Spinal cord (tissue), 10 donors: Measurements from ENCODE around the gene APOA4. TPM values are rescaled to one million over a fixed set of nuclear protein-coding genes. Genes with fewer than 3 reads are reported as not detected.

Experiments used
- DNase-seq, 6 donors: peaks; one replicate each; pipeline versions ENCODE4 v3.0.0 to v3.0.0-alpha.2; 2013 to 2015; ENCODE audit warnings: low spot score in 6 of 6, low read depth in 4 of 6
- H3K27ac ChIP-seq: one replicate; pipeline ENCODE4 v1.5.1; 2013; ENCODE audit warnings: low read depth, low read length, control low read depth
- H3K27me3 ChIP-seq: one replicate; pipeline ENCODE4 v1.6.1; 2013; ENCODE audit warnings: low read length; ENCODE audit not compliant: control insufficient read depth, insufficient read depth
- H3K36me3 ChIP-seq: one replicate; pipeline ENCODE4 v1.6.1; 2013; ENCODE audit warnings: low read length; ENCODE audit not compliant: control insufficient read depth, insufficient read depth
- H3K4me1 ChIP-seq: one replicate; pipeline ENCODE4 v1.6.1; 2013; ENCODE audit warnings: low read length; ENCODE audit not compliant: control insufficient read depth, insufficient read depth
- H3K4me3 ChIP-seq: one replicate; pipeline ENCODE4 v1.5.1; 2013; ENCODE audit warnings: low read depth, low read length, control low read depth
- H3K9me3 ChIP-seq: one replicate; pipeline ENCODE4 v1.6.1; 2013; ENCODE audit warnings: low read length; ENCODE audit not compliant: control insufficient read depth, insufficient read depth
- WGBS: methylation state at CpG from one replicate; pipeline ENCODE4 v1.1.5; 2013; ENCODE audit warnings: missing lambda C conversion rate; ENCODE audit not compliant: insufficient coverage; 5-methylcytosine and 5-hydroxymethylcytosine counted together
- polyA plus RNA-seq, 2 donors: library from polyadenylated mRNA; unstranded; fragments of 120-200 nt; gene quantifications; one replicate each; pipeline ENCODE4 v1.2.1, GENCODE V29; 2013; ENCODE audit not compliant: insufficient read length in 2 of 2
- total RNA-seq, 2 donors: library from RNA; depleted of rRNA in 1 of 2; stranded (reverse); fragments of 120-200 nt in 1 of 2; fragments of >200 nt in 1 of 2; gene quantifications; one replicate each; pipeline versions ENCODE4 v1.2.3 to v1.2.4, GENCODE V29; 2013 to 2014
- donor health status: healthy.

The APOA4 gene
- total and polyA plus RNA-seq, 4 donors, result not detected

- DNase-seq, result no peak
- Histone ChIP-seq H3K4me1 (no peaks in the 10 kb centered on the region), H3K27ac (no peak overlapping the region), H3K36me3 (peaks cover 64% of the 10 kb centered on the region), H3K9me3 (no peaks in the 10 kb centered on the region), H3K27me3 (no peaks in the 10 kb centered on the region), H3K4me3 (no peak overlapping the region)
- 100% methylated on average over 1 of the region's 3 CpGs for WGBS
These were observed 39.8 kb upstream of the APOA4 start for GRCh38 chr11:116862951-116863350.

DNA sequence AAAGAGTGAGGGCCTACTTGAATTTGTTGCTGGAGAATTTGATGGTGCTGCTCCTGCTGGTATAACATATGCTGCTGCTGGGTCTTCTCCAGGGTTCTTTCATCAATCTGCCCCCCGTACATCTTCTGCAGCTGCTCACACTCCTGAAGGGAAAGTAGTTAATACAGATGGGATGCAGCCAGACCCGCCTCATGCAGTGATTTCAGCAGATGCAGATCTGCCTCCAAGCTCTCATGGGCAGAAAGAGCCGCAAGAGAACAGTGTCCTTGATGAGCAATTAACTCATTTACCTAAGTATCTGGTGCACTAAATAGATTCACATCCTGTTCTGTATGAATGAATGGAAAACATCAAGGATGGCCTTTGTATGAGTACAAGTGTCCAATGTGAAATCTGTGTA is 39.1 kb upstream of the APOA4 start:
- no CpG with 5 or more reads among the region's 3 CpGs for WGBS
- H3K27ac ChIP-seq, result no peak overlapping the region
- H3K27me3 ChIP-seq, result no peaks in the 10 kb centered on the region
- H3K4me1 ChIP-seq, result no peaks in the 10 kb centered on the region
- DNase-seq, result peak in 2 of 6 donors; percentile 59 to 70
- no peak overlapping the region for H3K4me3 ChIP-seq
- H3K9me3 ChIP-seq, result no peaks in the 10 kb centered on the region
- peaks cover 63% of the 10 kb centered on the region for H3K36me3 ChIP-seq

DNA sequence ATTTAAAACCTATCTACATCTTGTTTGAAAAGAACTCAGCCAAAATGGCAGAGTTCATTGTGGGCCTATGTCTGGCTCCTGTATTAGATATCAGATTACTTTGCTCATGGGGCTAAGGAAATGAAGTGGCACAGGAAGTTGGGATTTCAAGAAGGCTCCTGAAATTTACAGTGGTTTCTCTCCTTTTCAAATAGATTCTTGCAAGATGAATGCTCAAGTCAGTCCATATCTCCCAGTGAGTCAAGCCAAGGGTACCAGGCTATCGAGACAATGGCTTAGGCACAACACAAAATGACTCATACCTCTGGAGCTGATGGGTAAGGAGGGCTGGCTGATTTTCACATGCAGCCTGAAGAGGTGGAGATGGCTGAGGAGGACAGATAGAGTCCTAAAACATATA is 38.4 kb upstream of the APOA4 start:
- Histone ChIP-seq H3K9me3 (no peaks in the 10 kb centered on the region), H3K4me3 (no peak overlapping the region), H3K36me3 (peaks cover 65% of the 10 kb centered on the region), H3K27ac (no peak overlapping the region), H3K27me3 (no peaks in the 10 kb centered on the region), H3K4me1 (no peaks in the 10 kb centered on the region)
- WGBS, result 100% methylated on average over 1 of the region's 1 CpG
- DNase-seq, result no peak

- WGBS, result no CpG with 5 or more reads among the region's 6 CpGs
- H3K4me1 ChIP-seq, result no peaks in the 10 kb centered on the region
- no peaks in the 10 kb centered on the region for H3K27me3 ChIP-seq
- H3K27ac ChIP-seq, result no peak overlapping the region
- no peaks in the 10 kb centered on the region for H3K9me3 ChIP-seq
- no peak for DNase-seq
- peaks cover 64% of the 10 kb centered on the region for H3K36me3 ChIP-seq
- H3K4me3 ChIP-seq, result no peak overlapping the region
These were observed 37.2 kb upstream of the APOA4 start for GRCh38 chr11:116860303-116860702.

DNA sequence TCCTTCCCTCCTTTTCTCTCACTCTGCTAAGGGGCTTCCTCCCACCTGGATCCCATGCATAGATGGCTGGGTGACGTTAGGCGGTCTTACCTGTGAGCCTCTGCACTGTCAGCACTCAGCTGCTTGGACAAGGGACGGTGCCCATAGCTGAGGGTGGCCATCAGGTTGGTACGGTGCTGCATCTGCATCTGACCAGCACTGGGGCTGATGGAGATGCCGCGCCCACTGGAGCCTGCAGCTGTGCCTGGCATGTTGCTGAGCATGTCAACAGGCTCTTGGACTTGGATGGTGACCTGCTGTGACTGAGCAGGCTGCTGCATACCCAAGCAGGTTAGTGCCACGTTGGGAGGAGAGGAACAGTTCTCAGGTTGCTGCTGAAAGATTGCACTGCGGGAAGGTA is 36.1 kb upstream of the APOA4 start:
- H3K9me3 ChIP-seq, result no peaks in the 10 kb centered on the region
- no peaks in the 10 kb centered on the region for H3K4me1 ChIP-seq
- no peak for DNase-seq
- WGBS, result 91% methylated on average over 8 of the region's 8 CpGs
- no peak overlapping the region for H3K27ac ChIP-seq
- no peak overlapping the region for H3K4me3 ChIP-seq
- H3K27me3 ChIP-seq, result no peaks in the 10 kb centered on the region
- H3K36me3 ChIP-seq, result peaks cover 66% of the 10 kb centered on the region

DNA sequence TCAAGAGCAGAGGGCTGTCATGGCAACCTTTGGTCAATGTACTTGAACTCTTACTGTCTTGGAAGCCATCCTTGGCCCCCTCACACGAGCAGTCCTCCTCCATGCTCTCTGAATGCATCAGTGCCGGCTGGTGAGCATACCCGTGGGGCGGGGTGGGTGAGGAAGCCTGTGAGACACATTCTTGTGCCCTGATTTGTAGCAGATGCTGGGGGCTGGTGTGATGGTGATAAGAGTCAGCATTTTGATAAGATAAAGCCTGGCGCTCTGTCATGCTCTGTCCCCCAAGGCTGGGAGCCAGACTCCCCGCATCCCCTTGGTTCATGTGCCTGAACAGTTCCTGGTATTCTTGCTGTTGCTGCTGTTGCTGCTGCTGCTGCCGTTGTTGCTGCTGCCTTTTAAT is 34.8 kb upstream of the APOA4 start:
- Histone ChIP-seq H3K36me3 (peaks cover 59% of the 10 kb centered on the region), H3K9me3 (no peaks in the 10 kb centered on the region), H3K4me3 (no peak overlapping the region), H3K4me1 (no peaks in the 10 kb centered on the region), H3K27me3 (no peaks in the 10 kb centered on the region), H3K27ac (no peak overlapping the region)
- WGBS, result 90% methylated on average over 7 of the region's 7 CpGs
- no peak for DNase-seq

DNA sequence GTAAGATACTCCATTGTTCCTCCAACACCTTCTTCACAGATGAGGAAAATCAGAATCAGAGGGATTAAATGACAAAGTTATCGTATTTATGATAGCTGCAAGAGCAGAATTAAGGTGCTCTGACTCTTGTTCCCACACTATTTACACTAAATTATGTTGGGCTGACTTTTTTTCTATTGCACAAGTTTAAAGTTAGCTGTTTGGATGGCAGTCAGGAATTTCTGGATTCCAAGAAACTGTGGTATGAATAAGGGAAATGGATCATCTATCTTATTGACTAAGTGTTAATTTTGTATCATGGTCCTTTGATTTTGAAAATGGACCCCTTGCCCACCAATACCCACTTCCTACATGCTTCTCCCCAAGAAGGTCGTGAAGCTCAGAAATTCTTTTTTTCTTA is 34.2 kb upstream of the APOA4 start:
- peaks cover under 1% of the 10 kb centered on the region for H3K4me1 ChIP-seq
- H3K27ac ChIP-seq, result no peak overlapping the region
- H3K27me3 ChIP-seq, result no peaks in the 10 kb centered on the region
- H3K36me3 ChIP-seq, result peaks cover 54% of the 10 kb centered on the region
- no peak overlapping the region for H3K4me3 ChIP-seq
- H3K9me3 ChIP-seq, result no peaks in the 10 kb centered on the region
- no peak for DNase-seq
- no CpG with 5 or more reads among the region's 2 CpGs for WGBS

GRCh38 chr11:116856423-116856822 is 33.3 kb upstream of the APOA4 start:
- Histone ChIP-seq H3K36me3 (peaks cover 46% of the 10 kb centered on the region), H3K9me3 (no peaks in the 10 kb centered on the region), H3K27ac (no peak overlapping the region), H3K27me3 (no peaks in the 10 kb centered on the region), H3K4me1 (peaks cover 4% of the 10 kb centered on the region), H3K4me3 (no peak overlapping the region)
- 89% methylated on average over 5 of the region's 5 CpGs for WGBS
- DNase-seq, result no peak

- 87% methylated on average over 5 of the region's 7 CpGs for WGBS
- H3K36me3 ChIP-seq, result peaks cover 41% of the 10 kb centered on the region
- H3K9me3 ChIP-seq, result no peaks in the 10 kb centered on the region
- no peaks in the 10 kb centered on the region for H3K27me3 ChIP-seq
- DNase-seq, result no peak
- H3K4me1 ChIP-seq, result peaks cover 4% of the 10 kb centered on the region
- H3K4me3 ChIP-seq, result no peak overlapping the region
- H3K27ac ChIP-seq, result no peak overlapping the region
These were observed 32.3 kb upstream of the APOA4 start for GRCh38 chr11:116855413-116855812.

DNA sequence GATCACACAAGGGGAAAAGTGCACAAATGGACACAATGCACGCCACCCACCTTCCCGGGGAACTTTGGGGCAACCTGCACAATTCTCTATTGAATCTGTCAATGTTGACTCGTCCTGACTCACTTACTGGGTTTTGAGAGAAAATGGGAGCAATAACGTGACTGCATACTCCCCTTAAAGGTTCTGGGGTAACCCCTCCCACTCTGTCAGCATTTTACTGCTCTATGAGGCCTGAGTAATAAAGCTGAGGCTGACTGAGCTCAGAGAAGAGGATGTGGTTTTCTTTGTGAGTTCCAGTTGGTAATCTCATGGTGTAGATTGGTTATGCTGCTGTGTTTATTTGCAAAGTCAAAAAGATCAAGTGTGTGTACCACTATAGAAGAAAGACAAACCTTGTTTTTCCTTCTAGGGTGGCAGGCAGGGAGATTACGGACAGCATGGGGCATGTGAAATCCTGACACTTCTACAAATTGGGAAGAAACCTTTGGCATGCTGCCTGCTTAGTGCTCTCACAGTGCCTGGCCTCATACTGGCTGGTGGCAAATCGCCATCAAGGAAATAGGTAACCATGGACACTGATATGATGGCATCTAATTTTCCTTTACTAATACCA is 30.5 kb upstream of the APOA4 start:
- H3K4me1 ChIP-seq, result peaks cover 4% of the 10 kb centered on the region
- H3K27ac ChIP-seq, result no peak overlapping the region
- H3K36me3 ChIP-seq, result peaks cover 36% of the 10 kb centered on the region
- H3K9me3 ChIP-seq, result no peaks in the 10 kb centered on the region
- no peak for DNase-seq
- 90% methylated on average over 1 of the region's 6 CpGs for WGBS
- H3K27me3 ChIP-seq, result no peaks in the 10 kb centered on the region
- H3K4me3 ChIP-seq, result no peak overlapping the region
